Measurements from ENCODE around the gene RPTOR. TPM values are rescaled to one million over a fixed set of nuclear protein-coding genes. Genes with fewer than 3 reads are reported as not detected.
"Not testable (repeated sequence)": the region's sequence is repeated elsewhere in the genome, so short reads cannot be mapped to it uniquely, and the experiment has no call there.

Gene RPTOR
- total RNA-seq, 1 donor from 2014 or later: 32.3 TPM

- no peak for DNase-seq (ENCODE audit: low spot score)
- intact Hi-C loops (cut with DNase I): no loop called here
Observed at GRCh38 chr17:80795090-80795580, 250.5 kb downstream of the RPTOR start.

DNA sequence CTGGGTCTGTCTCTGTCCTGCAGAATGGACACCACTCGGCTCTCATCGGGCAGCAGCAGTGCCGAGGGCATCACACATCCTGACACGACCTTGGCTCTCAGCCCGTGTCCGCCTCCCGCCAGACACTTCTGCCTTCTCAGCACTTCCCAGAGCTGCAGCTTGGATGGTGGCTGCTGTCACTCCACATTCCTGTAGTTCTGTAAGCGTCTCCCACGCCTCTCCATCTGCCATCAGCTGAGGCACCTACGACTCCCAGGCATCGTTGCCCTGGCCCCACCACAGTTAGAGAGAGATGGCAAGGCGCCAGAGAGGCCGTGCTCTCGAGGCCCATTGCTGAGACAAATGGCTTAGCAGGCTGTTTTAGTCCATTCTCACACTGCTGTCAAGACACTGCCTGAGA is 251.1 kb downstream of the RPTOR start:
- DNase-seq (ENCODE audit: low spot score): no peak
- intact Hi-C loops (cut with DNase I): no loop called here

DNA sequence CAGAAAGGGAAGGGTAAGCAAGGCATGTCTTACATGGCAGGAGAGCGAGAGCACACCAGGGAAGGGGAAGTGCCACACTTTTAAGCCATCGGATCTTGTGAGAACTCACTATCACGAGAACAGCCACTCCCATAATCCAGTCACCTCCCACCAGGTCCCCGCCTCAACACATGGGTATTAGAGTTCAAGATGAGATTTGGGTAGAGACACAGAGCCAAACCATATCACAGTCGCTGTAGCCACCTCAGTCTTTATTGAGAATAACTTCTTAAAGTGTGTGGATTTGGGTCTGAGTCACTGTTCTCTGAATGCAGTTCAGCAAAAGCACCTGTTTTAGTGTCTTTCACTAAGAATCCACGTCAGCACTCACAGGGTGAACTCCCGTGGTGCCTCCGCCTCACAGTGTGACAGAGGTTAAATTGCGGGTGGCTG is 251.8 kb downstream of the RPTOR start:
- no peak for DNase-seq (ENCODE audit: low spot score)
- intact Hi-C loops (cut with DNase I): no loop called here

DNA sequence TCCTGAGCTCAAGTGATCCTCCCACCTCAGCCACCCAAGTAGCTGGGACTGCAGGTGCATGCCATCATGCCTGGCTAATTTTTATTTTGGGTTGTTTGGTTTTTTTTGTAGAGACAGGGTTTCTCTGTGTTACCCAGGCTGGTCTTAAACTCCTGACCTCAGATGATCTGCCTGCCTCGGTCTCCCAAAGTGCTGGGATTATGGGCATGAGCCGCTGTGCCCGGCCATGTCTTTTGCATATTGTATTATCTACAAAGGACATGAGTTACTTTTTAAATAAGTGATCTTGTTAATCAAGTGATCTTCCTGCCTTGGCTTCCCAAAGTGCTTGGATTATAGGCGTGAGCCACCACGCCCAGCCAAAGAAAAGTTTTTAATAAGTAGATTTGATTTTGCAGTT is 252.6 kb downstream of the RPTOR start:
- intact Hi-C loops (cut with DNase I); DNase-seq (ENCODE audit: low spot score): not testable (repeated sequence)

DNA sequence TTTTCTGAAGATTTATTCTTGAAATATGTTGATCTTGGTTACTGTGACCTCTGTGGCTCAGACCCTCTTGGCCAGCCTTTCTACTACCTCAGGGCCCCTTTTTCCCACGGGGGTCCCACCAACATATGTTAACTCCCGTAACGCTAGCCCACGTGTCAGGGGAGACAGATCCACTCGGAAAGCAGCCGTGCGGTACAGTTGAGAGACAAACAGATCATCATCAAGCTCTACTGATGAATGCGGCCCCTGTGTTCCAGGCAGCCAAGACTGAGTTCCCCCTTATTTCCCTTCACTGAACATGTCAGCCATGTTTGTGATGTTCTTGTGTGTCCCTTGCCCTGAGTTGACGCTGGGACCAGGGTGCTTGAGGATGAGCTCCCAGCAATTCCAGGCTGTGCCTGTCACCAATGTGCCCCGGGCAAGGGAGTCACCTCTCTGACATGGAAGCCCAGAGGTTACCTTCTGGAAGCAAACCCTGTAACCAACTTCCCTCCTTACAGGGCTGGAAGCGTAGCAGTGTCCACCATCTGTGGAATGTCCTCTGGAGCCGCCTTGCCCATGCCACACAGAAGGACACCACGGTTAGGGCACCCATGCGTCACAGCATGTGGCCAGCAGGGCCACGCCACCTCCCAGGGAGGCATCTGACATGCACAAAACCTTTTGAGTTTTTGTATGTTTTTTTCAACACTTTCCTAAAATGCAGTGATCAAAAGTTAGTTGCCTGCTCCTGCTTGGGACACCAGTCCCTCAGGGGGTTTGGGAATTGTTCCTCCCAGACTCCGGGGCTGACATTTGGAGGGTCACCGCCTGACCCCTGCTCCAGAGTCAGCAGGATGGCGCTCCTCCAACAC is 253.3 kb downstream of the RPTOR start:
- intact Hi-C loops (cut with DNase I): no loop called here
- no peak for DNase-seq (ENCODE audit: low spot score)

DNA sequence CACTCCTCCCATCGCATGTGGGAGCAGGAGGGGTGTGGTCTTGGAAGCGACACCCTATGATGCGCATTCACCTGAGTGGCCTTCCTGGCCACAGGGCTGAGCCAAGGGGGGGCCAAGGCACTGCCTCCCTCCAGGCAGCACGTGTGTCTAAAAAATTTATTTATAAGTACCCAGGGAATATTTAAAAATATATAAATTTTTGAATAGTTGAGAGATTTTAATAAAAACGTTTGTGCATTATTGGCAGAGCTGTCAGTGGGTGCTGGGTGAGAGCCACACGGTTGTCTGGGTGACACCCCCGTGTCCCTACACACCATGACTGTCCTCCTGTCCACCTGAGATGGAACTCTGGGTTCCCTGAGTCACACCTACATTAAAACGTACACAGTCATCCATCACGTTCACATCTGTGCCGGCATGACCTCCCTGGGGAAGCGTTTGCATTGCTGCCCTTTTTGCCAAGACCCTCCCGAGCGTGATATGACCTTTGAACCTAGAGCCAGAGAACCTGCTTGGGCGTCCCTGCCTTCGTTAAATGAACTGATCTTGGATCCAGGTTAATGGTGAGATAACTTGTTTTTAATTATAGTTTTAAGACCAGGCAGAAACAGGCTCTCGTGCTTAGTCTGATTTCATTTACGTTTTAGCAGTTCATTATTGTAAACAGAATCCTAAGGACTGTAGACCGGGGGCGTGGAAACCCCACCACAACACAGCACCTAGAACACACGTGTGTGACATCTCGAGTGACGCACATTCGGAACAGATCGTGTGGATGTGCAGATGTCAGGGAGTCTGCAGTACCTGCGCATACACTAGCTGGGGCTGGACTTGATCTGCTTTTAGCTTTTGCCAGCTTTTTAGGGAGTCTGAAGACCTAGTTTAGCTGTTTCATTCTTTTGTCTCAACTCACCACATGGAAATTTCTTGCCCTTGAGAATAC is 254.2 kb downstream of the RPTOR start:
- intact Hi-C loops (cut with DNase I): no loop called here
- no peak for DNase-seq (ENCODE audit: low spot score)

DNA sequence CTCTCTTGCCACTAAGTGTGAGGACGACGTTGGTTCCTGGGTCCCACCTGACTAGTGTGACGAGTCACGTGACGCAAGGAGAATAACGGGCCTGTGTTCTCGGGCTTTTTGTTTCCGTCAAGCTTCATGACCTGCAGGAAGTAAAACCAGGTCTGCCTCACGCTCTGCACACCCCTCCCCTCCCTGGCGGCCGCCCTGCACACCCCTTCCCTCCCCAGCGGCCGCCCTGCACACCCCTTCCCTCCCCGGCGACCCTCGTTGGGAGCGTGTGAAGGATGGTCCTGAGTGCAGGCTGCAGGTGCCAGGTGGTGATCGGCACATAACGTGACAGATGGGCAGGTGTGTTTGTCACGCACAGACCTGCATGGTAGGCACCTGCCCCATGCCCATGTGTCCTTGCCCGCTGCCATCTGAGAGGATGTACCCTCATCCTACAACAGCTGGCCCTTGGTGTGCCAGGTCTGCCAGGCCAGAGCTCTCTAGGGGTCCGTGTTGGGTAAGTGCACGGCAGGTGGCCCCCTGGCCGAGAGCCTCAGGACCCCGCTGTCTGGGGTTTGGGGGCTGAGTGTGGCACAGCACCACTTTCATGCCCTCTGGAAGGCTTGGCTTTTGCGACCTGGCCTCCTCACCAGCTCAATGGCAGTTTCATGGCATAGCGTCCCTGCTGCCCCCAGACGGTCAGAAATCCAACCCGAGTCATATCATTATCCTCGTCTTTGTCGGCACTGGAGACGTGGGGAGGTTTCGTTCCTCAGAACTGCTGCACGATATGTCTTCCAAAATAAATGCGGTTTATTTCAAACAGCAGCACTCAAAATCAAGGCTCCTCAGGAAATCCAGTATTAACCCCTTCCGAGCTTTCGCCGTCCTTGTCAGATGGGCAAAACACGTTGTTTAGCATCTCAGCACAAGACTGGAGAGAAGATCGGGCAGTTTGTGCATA is 255.2 kb downstream of the RPTOR start:
- no peak for DNase-seq (ENCODE audit: low spot score)
- intact Hi-C loops (cut with DNase I): no loop called here

DNA sequence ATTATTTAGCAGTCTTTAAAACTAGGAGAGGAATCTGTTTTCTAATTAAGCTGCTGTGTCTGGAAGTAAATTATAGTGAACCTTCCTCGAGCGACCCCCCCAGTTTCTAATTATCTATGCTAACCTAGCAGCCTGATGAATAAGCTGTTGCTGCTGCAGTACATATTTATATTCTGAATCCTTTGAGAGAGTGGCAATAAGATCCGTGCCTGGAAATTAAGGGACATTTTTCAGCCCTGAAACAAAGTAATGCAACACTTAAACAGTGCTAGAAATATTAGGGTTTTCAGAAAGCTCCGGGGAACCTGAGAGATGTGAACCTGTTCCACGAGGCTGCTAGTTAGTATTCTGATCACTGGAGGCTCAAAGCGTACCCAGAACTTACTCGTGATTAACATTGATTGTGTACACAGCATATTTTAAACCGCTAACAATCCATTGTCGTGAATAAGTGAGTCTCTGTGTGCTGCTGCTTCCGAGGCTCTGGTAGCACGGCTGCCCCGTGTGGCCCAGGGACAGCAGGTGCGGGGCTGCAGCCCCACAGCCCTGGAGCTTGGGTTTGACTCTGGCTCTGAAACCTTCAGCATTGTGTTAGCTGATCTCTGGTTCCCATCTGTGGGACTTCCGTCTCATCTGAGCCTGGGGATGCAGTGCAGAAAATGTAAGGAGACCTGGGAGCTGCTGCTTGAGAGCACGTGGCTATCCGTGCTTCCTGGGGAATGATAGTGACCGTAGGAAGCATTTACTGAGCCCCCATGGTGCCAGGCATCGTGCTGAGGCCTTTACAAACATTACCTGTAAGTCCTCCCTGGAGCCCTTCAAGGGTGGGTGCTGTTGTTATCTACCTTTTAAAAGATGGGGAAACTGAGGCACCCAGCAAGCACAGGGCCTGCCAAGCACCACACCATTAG is 256.1 kb downstream of the RPTOR start:
- DNase-seq (ENCODE audit: low spot score): no peak

DNA sequence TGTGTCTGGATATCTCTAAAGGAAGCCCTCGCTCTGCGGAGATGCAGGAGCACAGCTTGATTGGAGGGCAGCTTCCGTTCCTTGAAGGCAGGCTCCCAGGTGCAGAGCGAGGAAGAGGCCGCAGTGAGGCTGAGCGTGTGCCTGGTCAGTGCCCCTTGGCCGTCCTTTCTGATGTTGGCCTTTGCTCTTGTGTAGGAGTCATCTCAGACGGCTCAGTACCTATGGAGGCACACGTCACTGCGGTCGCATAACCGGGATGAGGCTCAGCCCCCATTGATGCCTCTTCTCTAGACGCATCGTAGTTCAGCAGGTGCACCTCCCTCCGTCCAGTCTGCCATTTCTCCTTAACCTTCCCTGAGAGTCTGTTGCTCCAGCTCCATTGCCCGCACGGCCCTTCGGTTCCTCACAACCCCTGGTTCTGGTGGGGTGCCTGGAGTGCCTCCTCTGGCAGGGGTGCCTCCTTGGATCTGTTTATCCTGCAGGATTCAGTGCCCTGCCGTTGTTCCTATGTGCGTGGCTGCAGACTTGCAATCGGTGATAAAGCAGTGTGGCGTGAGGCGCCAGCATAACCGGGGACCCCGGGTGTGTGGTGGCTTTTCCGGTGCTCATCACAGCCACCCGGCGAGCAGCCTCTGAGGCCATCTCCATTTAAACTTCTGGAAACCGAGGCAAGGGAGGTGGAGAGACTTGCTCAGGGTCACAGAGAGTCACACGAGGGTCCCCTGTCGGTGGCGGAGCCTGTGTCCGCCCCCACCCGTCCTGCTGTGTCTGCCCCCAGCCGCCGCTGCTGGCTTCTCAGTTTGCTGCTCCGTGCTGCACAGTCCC is 258.2 kb downstream of the RPTOR start:
- DNase-seq (ENCODE audit: low spot score): peak; percentile 57
- intact Hi-C loops (cut with DNase I): no loop called here

More for the DNA sequence above, 256.1 kb downstream of the RPTOR start:
- intact Hi-C loops (cut with DNase I): no loop called here

- intact Hi-C loops (cut with DNase I): no loop called here
- DNase-seq (ENCODE audit: low spot score): peak; percentile 58
Observed at GRCh38 chr17:80803451-80804428, 259.1 kb downstream of the RPTOR start.

DNA sequence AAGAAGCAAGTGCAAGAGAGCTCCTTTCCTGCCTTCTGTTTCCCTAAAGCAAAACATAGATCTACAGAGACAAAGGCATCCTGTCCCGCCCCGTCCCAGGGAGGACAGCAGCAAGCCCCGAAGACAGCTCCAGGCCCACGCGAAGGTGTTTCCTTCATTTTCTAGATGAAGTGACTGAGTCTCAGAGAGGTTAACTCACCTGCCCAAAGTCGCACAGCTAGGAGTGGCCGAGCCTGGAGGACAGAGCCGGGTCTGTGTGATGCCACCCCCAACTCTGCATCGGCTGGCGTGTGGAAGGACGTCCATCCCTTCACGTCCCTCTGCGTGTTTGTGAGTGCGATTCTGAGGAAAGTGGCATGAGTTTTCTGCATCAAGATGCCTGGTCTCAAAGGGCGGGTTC is 259.8 kb downstream of the RPTOR start:
- DNase-seq (ENCODE audit: low spot score): no peak
- intact Hi-C loops (cut with DNase I): no loop called here

DNA sequence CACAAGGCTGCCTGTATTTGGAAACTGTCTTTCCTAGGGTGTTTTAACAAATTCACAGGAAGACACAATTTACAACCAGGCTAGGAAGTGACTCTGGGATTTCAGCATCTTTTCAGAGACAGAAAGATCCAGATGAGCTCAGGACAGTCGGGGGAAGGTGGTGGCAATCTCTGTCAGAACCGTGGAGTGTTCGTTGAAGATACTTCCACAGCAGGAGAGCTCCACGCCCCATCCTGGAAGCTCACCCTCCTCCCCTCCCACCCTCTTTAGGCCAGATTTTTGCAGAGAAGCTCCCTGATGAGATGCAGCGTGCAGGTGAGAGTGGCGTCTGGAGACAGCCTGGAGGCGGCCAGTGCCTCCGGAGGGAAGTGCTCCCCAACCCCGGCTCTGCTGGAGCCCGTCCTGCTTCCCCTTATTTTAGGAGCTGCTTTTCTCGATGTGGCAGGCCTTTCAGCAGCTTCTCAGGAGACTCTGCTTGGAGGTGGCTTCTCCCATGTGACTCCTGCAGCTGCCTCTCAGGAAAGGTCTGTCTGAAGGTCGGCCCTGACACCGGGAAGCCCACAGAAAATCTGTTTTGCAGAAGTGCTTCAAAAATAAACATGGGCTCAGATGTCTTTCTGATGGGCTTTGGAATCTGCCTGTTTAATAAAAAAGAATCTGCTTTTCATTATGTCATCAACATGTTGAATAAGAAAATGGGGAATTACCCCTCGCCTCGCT is 260.6 kb downstream of the RPTOR start:
- no peak for DNase-seq (ENCODE audit: low spot score)
- intact Hi-C loops (cut with DNase I): no loop called here

GRCh38 chr17:80807014-80807413 is 262.4 kb downstream of the RPTOR start:
- DNase-seq (ENCODE audit: low spot score): no peak
- intact Hi-C loops (cut with DNase I): no loop called here

GRCh38 chr17:80807882-80808281 is 263.2 kb downstream of the RPTOR start:
- DNase-seq (ENCODE audit: low spot score): no peak
- intact Hi-C loops (cut with DNase I): no loop called here

Data from cardiac septum (tissue), 1 donor.